CD4-positive, alpha-beta T cell treated with Interferon alpha-2 for 1 hour (primary cell): Measurements from ENCODE around the gene AQP12A.
"Not testable (repeated sequence)": the region's sequence is repeated elsewhere in the genome, so short reads cannot be mapped to it uniquely, and the experiment has no call there.

Source experiments
- DNase-seq, 2 donors: peaks; one replicate each; pipeline ENCODE4 v3.0.0-alpha.2; 2020 to 2022

Gene AQP12A

GRCh38 chr2:240662681-240663080 lies 29.0 kb upstream of the AQP12A start:
- no peak for DNase-seq

DNA sequence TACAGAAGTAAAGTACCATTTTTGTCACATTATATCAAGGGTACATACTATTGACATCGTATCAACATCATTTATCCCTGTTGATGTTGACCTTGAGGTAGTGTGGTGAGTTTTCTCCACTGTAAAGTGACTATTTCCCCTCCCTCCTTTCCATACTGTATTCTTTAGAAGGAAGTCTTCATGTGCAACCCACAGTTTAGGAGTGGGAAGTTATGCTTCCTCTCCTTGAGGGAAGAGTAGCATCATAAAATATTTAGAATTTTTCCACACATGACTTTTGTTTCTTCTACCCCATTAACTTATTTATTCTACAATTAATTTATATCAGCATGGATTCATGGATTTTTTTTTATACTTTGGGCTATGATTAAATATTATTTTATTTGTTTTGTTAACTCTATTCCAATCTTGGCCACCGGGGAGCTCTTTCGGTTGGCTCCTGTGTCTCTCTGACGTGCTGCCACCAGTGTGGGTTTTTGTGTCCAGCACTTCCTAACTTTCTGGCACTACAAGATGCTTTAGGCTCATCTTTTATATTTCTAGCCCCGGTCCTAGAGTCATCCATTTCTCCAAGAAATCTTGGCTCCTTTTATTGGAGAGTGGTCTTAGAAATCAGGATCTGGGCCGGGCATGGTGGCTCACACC lies 28.0 kb upstream of the AQP12A start:
- DNase-seq = no peak

DNA sequence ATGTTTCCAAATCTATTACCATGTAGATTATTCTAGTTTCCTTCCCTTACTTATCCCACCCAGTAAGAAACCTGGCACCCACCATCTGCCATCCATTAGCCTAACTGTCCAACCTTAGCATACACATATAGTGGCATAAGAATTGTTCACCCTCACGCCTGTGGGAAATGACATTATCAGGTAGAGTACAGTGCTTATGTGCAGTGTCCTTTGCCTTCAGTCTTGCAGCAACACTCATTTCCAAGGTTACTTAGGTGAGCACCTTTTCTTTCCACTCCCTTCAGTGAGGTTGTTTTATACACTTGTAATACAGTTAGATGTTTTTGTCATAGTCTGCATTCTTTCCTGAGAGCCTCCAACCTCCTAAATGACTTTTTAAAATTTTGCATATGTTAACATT lies 27.0 kb upstream of the AQP12A start:
- no peak for DNase-seq

DNA sequence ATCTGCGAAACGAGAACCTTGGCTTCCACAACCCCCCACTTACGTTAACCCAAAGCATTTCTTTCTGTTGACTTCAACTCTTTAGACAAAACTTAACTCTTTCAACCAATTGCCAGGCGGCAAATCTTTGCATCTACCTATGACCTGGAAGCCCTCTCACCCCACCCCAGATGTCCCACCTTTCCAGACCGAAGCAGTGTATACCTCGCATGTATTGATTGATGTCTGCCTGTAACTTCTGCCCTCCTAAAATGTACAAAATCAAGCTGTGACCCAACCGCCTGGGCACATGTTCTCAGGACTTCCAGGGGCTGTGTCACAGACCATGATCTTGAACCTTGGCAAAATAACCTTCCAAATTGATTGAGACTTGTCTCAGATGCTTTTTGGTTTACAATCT lies 21.3 kb upstream of the AQP12A start:
- no peak for DNase-seq

GRCh38 chr2:240670950-240671349 lies 20.7 kb upstream of the AQP12A start:
- DNase-seq = no peak

- no peak for DNase-seq
These were observed 19.5 kb upstream of the AQP12A start for GRCh38 chr2:240672076-240672700.

- no peak for DNase-seq
These were observed 18.9 kb upstream of the AQP12A start for GRCh38 chr2:240672701-240673190.

- peak in 1 of 2 donors; percentile 22 for DNase-seq
These were observed 17.0 kb upstream of the AQP12A start for GRCh38 chr2:240674461-240675184.

- not testable (repeated sequence) for DNase-seq
These were observed 16.3 kb upstream of the AQP12A start for GRCh38 chr2:240675345-240675744.

GRCh38 chr2:240678043-240678442 lies 13.6 kb upstream of the AQP12A start:
- not testable (repeated sequence) for DNase-seq

DNA sequence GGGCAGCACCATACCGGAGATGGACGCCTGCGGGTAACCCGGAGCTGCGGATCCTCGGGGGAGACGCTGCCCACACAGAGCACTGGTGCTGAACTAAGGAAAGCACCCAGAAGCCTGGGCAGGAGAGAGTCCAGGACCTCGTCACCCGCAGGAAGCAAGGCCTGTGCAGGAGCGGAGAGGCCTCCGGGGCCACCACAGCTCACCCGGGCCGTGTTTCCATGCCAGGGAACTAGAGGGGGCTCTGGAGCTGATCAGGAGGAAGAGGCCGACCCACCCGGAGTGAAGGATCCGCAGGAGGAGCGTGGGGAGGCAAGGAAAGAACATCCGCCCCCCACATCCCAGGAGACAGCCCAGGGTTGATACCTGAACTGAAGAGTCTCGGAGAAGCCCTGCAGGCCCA lies 12.8 kb upstream of the AQP12A start:
- not testable (repeated sequence) for DNase-seq

- DNase-seq = not testable (repeated sequence)
These were observed 11.5 kb upstream of the AQP12A start for GRCh38 chr2:240680185-240680584.

- DNase-seq = not testable (repeated sequence)
These were observed 9.0 kb upstream of the AQP12A start, which contains the start of gene AQP12B for GRCh38 chr2:240682431-240683224. Gene AQP12B (minus strand): TSS chr2:240682885. CDS start chr2:240682837, 48 bp downstream.

DNA sequence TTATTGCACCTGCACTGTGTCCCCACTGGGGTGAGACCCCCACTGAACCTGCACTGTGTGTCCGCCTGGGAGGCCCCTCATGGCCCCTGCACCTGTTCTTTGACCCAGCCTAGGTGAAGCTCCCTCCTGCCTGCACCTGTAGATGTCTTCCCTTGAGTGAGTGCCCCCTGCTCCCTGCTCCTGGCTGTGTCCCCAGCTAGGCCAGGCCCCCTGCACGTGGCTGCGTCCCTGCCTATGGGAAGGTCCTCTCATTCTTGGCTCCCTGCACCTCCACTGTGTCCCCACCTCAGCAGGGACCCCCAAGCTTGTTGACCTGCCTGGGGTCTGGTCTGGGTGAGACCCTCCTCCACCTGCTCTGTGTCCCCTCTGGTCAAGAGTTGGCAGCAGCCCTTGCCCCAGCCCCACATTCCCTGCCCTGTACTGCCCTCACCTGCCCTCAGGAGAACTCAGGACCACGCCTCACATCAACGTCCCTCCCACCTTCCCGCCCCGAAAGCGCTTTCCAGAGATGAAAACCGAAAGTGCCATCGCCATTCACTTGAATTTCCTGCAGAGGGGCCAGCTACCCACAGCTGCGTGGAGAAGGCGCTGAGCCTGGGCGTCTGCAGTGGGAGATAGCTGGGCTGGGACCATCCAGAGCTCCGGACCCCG lies 8.2 kb upstream of the AQP12A start:
- DNase-seq = not testable (repeated sequence)

DNA sequence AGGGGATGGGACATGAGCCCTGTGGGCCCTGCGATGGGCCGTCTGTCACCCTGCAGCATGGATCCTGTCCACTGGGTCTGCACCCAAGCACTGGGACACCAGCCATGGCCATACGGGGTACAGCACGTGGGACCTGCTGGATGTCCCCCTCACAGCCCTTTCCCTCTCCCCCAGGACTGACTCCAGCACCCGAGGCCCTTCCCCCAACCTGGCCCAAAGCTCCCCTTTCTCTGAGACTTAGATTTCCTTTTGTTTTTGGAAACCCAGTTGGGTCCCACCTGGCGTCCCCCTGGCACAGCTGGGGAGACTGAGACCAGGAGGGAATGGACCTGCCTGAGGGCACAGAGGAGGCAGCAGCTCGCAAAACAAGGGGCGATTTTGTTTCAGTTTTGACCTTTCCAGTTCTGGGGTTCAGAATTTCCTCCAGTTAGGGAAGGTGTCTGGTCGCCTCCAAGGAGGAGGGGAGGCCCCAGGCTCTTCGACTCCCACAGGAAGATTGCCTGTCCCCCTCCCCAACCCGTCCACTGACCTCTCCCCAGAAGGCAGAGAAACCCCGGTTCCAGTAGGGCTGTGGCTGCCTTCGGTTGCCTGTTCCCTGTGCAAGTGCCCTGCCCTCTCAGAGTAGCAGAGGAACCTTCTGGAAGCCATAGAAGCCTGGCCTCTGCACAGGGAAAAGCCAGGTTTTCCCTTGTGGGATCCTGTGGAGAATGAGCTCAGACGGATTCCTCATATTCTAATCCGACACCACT lies 7.5 kb upstream of the AQP12A start:
- DNase-seq = not testable (repeated sequence)

DNA sequence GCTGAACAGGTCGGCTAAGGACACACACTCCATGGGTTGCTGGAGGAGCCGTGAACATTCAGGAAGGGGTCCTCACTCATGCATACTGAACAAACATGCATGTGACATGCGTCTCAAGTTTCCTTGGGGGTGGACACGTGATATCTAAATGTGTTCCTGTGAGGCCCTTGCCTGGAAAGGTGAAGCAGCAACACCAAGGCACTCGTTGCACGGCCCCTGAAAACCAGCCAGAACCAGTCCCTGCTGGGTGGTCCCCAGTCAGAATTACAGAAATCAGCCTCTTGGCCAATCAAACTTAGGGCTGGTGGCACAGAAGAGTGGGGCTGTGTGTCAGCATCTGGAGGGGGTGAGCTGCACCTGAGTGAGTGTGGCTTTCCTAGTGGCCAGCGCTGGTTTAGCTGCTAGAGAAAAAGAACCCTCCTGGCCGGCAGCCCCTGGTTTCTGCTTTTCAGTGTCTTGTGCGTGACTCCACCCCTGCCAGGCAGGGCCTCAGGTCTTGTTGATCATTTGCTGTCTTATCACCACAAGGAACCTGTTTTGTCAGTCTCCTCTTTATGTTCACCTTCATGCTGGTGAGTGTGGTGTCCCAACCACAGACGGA lies 5.8 kb upstream of the AQP12A start:
- DNase-seq = no peak

- no peak for DNase-seq
These were observed 5.2 kb upstream of the AQP12A start for GRCh38 chr2:240686460-240686859.

- DNase-seq = no peak
These were observed 4.5 kb upstream of the AQP12A start for GRCh38 chr2:240687045-240687740.

- no peak for DNase-seq
These were observed 3.7 kb upstream of the AQP12A start for GRCh38 chr2:240687741-240688552.

- DNase-seq = no peak
These were observed 3.1 kb upstream of the AQP12A start for GRCh38 chr2:240688553-240688919.
